ENCODE results near the gene SUMF2.
A peak's percentile ranks its signal among the peaks of the same experiment; 100 is the strongest.

- no peak for TF ChIP-seq CTCF (IDR thresholded peaks at IDR 0.05)
- TF ChIP-seq POLR2A (IDR thresholded peaks at IDR 0.05; ENCODE audit: low read depth): peak; percentile 77
- peak; percentile 91 to 97 for TF ChIP-seq POLR2AphosphoS5 (IDR thresholded peaks at IDR 0.05)
- TF ChIP-seq EP300 (IDR thresholded peaks at IDR 0.05): no peak
These were observed 42.3 kb downstream of the SUMF2 start, which contains the start of gene CHCHD2 for GRCh38 chr7:56106108-56107073.

Measured in esophagus muscularis mucosa (tissue), 4 donors.